SJCRH30 (cell line): ENCODE results near the gene MTA1. TPM values are rescaled to one million over a fixed set of nuclear protein-coding genes. Genes with fewer than 3 reads are reported as not detected.

Source experiments
- DNase-seq, 2 experiments: peaks; one replicate each; pipeline ENCODE4 v3.0.0-alpha.2; 2015 to 2020
- H3K27ac ChIP-seq: fragments of 250-450 bp; sonication (Bioruptor Pico); 2 replicates; pipeline ENCODE4 v1.5.1; 2020; ENCODE audit warnings: mild to moderate bottlenecking, moderate library complexity
- H3K27me3 ChIP-seq: fragments of 250-450 bp; sonication (Bioruptor Pico); 2 replicates; pipeline ENCODE4 v1.5.1; 2020; ENCODE audit warnings: mild to moderate bottlenecking, moderate library complexity
- H3K36me3 ChIP-seq: fragments of 250-450 bp; sonication (Bioruptor Pico); 2 replicates; pipeline ENCODE4 v1.5.1; 2020; ENCODE audit warnings: mild to moderate bottlenecking, moderate library complexity
- H3K4me1 ChIP-seq: fragments of 250-450 bp; sonication (Bioruptor Pico); 2 replicates; pipeline ENCODE4 v1.5.1; 2020; ENCODE audit warnings: mild to moderate bottlenecking, moderate library complexity
- H3K4me3 ChIP-seq: fragments of 250-450 bp; sonication (Bioruptor Pico); 2 replicates; pipeline ENCODE4 v1.5.1; 2020; ENCODE audit warnings: mild to moderate bottlenecking, moderate library complexity
- H3K9me3 ChIP-seq: fragments of 250-450 bp; sonication (Bioruptor Pico); replicated peaks from 2 replicates; pipeline ENCODE4 v1.5.1; 2020; ENCODE audit warnings: mild to moderate bottlenecking, moderate library complexity
- total RNA-seq: library from RNA; depleted of rRNA; stranded (reverse); fragments of >200 nt; shearing (Covaris generic); gene quantifications from 2 replicates; pipeline ENCODE4 v1.2.3, GENCODE V29; 2014; rRNA removed

The MTA1 gene
- total RNA-seq: 91.7 and 117 TPM in 2 replicates

DNA sequence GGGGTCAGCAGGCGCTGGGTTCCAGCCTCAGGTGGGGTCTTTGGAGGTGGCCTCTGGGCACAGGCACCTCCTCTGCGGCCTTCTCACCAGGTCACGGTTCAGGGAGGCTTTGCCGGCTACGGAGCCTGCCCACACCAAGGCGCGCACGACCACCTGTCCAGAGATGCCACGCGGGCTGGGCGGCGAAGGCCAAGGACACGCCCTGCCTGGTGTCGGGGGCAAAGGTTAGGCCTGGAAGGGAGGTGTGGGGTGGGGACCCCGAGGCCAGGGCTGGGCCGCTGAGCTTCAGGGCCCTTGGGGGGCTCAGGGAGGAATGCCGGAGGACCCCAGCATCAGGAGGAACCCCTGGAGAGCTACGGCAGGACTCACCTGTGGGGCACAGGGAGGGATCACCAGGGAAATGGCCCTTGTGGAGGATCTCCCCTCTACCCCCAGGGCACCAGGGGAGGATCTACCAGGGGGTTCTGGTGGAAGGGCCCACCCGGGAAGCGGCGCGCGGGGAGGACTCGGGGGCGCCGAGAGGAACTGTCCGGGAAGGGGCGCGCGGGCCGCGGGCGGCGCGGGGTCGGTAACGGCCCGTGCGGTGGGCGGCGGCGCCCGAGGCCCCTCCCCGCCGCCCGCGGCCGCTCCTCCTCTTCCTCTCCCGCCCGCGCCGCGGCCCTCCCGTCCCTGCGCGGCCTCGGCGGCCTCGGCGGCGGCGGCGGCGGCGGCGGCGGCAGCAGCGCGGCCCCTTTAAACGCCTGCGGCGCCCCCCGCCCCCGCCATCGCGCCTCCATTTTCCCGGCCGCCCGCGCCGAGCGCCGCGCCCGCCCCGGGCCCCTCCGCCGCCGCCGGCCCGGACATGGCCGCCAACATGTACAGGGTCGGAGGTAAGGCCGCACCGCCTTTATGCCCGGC lies at the start of gene MTA1:
Gene MTA1, plus strand, starts transcription at position 633 of the 897 bp plus-strand sequence. Its CDS starts 209 bp downstream, at position 842.
- Histone ChIP-seq H3K27me3 (no peaks in the 10 kb centered on the region), H3K4me1 (peaks cover 10% of the 10 kb centered on the region), H3K36me3 (peaks cover 22% of the 10 kb centered on the region), H3K9me3 (no peaks in the 10 kb centered on the region), H3K27ac (peak within 1 kb of the TSS; percentile 74), H3K4me3 (peak within 1 kb of the TSS; percentile 91)
- peak in 1 of 2 experiments; percentile 56 for DNase-seq

DNA sequence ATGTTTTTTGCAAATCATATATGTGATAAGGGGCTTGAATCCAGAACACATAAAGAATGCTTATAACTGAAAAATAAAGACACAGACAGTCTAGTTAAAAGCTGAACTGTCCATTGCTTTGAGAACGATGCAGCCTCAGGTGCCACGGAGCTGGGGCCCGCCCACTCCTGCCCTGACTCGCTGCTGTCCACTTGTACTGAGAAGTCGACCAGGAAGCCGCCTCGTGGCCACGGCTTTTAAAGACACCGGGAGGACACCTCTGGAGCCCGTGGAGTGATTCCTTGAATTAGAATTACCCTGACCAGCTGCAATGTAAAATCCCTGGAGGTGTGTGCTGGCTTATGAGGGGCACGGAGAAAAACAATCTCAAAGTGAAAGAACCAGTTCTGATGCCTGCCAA lies 45.2 kb upstream of the MTA1 start:
- Histone ChIP-seq H3K4me3 (no peak overlapping the region), H3K9me3 (no peaks in the 10 kb centered on the region), H3K4me1 (peaks cover 8% of the 10 kb centered on the region; the same call in 1 of the 2 replicates), H3K27me3 (no peaks in the 10 kb centered on the region), H3K27ac (no peak overlapping the region), H3K36me3 (no peaks in the 10 kb centered on the region)
- no peak for DNase-seq

DNA sequence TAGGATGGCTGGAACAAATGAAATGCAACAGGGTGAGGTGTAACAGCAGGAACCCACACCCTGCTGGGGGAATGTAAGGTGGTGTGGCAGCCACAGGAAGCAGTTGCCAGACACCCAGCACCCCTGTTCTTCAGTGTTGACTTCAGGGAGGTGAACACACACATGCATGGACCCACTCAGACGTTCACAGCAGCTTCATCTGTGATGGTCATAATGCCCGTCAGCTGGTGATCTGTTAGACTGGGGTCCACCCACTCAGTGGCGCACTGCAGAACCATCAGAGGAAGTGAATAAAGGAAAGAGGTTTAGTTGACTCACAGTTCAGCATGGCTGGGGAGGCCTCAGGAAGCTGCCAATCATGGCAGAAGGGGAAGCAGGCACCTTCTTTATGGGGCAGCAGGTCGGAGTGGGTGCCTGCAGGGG lies 44.0 kb upstream of the MTA1 start:
- H3K4me1 ChIP-seq: peaks cover 11% of the 10 kb centered on the region; the same call in 1 of the 2 replicates
- no peak overlapping the region for H3K27ac ChIP-seq
- no peak for DNase-seq

DNA sequence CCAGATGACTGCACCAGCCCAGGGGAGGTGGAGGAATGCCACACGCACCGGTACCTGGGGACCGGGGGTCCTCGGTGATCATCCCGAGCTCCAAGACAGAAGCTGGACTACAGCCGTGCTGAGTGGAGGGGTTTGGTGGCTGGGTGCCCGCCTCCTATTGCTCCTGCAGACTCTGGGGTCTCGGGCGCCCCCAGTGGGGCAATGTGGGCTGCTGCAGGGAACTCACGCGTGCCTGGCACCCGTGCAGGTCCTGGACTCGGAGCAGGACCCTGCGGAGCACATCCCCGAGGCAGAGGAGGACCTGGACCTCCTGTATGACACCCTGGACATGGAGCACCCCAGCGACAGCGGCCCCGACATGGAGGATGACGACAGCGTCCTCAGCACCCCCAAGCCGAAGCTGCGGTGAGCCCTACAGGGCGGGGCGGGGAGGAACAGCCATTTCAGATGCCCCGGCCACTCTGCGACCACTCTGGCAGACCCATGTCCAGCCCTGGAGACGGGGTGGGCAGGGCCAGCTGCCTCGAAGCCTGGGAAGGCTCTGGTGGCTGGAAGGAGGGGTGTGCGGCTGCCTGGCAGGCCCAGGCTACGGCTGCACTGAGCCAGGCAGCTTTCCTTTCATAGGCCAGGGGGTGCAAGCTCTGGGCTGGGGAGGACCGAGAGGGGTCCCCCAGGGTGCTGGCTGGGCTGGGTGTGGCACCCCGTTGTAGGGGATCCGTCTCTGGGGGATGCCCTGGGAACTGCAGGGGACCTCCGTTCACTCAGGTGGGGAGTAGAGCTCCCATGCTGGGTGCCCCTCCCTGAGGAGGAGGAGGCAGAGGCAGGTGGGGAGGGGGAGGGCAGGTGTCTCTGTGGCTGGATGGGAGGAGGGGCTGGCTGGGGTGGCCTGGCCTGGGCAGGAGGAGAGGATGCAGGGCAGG lies 42.8 kb upstream of the MTA1 start:
- H3K4me1 ChIP-seq: peaks cover 11% of the 10 kb centered on the region; the same call in 1 of the 2 replicates
- no peak overlapping the region for H3K27ac ChIP-seq
- no peak for DNase-seq
- no peaks in the 10 kb centered on the region for H3K36me3 ChIP-seq
- H3K9me3 ChIP-seq: no peaks in the 10 kb centered on the region
- H3K27me3 ChIP-seq: no peaks in the 10 kb centered on the region
- H3K4me3 ChIP-seq: no peak overlapping the region

More for the DNA sequence above, 44.0 kb upstream of the MTA1 start:
- H3K27me3 ChIP-seq: no peaks in the 10 kb centered on the region
- no peaks in the 10 kb centered on the region for H3K36me3 ChIP-seq
- no peaks in the 10 kb centered on the region for H3K9me3 ChIP-seq
- no peak overlapping the region for H3K4me3 ChIP-seq

DNA sequence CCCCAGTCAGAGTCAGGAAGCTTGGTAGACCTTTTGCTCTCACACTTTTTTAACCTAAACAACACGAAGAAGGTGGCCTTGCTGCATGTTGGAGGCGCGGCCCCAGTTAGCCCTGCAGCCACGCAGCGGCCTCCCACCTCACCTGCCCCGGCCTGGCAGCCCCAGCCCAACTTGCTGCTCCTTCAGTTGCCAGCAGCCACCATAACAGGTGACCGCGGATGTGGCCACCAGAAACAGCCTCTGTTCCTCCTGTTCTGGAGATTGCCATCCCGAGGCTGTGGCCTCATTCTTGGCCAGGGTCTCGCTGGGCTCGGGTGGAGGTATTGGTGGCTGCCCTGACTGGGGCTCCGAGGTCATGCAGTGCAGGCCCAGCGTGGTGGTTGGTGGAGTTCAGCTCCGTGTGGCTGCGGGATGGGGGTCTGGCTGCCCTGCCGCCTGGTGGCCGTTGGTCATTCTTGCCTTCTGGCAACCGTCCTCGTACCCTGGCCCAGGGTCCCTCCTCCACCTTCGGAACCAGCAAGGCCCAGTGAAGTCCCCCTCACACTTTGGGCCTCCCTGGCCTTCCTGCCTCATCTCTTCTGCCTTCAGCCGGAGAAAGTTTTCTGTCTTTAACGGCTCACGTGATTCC lies 42.0 kb upstream of the MTA1 start:
- Histone ChIP-seq H3K4me3 (no peak overlapping the region), H3K36me3 (no peaks in the 10 kb centered on the region), H3K9me3 (no peaks in the 10 kb centered on the region), H3K27ac (peak overlapping the region; percentile 74; the same call in 1 of the 2 replicates), H3K27me3 (no peaks in the 10 kb centered on the region), H3K4me1 (peaks cover 11% of the 10 kb centered on the region; the same call in 1 of the 2 replicates)
- no peak for DNase-seq

DNA sequence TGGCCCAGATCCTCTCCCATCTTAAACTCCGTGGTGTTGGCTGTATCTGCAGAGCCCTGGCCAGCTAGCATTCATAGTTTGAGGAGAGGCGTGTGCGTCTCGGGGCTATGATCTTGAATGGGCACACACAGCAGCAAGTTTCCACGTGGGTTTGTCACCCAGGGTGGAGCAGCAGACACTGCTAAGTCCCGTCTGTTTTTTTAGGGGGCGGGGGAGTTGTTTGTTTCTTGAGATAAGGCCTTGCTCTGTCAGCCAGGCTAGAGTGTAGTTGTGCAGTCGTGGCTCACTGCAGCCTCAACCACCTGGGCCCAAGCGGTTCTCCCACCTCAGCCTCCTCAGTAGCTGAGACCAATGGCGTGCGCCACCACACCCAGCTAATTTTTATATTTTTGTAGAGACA lies 41.4 kb upstream of the MTA1 start:
- no peaks in the 10 kb centered on the region for H3K36me3 ChIP-seq
- H3K9me3 ChIP-seq: no peaks in the 10 kb centered on the region
- no peak overlapping the region for H3K4me3 ChIP-seq
- H3K27ac ChIP-seq: peak overlapping the region; percentile 74
- DNase-seq: no peak
- H3K27me3 ChIP-seq: no peaks in the 10 kb centered on the region
- H3K4me1 ChIP-seq: peaks cover 11% of the 10 kb centered on the region; the same call in 1 of the 2 replicates

DNA sequence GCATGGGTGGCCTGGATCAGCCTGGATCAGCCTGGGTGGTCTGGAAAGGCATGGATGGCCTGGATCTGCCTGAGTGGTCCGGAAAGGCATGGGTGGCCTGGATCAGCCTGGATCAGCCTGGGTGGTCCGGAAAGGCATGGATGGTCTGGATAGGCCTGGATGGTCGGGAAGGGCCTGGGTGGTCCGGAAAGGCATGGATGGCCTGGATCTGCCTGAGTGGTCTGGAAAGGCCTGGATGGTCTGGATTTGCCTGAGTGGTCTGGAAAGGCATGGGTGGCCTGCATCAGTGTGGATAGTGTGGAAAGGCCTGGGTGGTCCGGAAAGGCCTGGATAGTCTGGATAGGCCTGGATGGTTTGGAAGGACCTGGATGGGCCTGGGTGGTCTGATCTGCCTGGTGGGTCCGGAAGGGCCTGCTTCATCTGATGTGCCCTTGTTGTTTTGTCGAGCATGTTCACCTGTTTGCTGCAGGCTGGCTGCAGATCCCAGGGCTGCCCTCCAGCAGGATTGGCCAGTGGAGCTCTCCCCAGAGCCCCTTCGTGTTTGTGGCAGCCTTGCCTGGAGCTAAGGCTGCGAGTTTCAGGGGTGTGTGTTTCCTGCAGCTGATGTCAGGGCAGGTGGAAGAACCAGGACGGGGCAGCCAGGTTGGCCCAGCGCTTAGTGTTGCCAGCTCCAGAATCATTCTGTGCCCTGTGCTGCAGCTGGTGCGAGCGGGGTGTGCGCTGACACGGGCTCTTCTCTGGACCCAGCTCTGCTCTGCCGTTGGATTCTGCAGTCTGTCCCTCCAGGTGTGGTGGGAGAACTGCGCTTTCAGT lies 40.5 kb upstream of the MTA1 start:
- H3K27me3 ChIP-seq: no peaks in the 10 kb centered on the region
- no peak overlapping the region for H3K4me3 ChIP-seq
- H3K4me1 ChIP-seq: peaks cover 11% of the 10 kb centered on the region; the same call in 1 of the 2 replicates
- H3K27ac ChIP-seq: peak overlapping the region; percentile 74
- no peaks in the 10 kb centered on the region for H3K36me3 ChIP-seq
- H3K9me3 ChIP-seq: no peaks in the 10 kb centered on the region
- peak; percentile 81 to 88 for DNase-seq

DNA sequence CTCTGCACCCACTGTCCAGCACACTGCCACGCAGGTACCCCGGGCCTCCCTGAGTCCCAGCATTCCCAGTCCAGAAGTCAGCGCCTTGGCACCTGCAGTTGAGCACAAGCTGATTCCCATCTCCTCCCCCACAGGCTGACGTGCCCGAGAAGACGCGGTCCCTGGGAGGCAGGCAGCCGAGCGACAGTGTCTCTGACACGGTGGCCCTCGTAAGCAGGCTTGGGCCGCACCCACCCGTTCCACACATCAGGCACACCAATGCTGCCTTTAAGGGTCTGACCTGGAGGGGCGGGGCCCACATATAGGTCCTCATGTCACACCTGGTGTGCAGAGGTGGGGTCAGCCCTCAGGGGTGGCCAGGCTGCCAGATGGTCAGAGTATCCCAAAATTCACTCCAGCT lies 39.7 kb upstream of the MTA1 start:
- H3K27me3 ChIP-seq: no peaks in the 10 kb centered on the region
- no peaks in the 10 kb centered on the region for H3K9me3 ChIP-seq
- H3K27ac ChIP-seq: peak overlapping the region; percentile 69
- no peak for DNase-seq
- no peaks in the 10 kb centered on the region for H3K36me3 ChIP-seq
- no peak overlapping the region for H3K4me3 ChIP-seq
- peaks cover 11% of the 10 kb centered on the region; the same call in 1 of the 2 replicates for H3K4me1 ChIP-seq

DNA sequence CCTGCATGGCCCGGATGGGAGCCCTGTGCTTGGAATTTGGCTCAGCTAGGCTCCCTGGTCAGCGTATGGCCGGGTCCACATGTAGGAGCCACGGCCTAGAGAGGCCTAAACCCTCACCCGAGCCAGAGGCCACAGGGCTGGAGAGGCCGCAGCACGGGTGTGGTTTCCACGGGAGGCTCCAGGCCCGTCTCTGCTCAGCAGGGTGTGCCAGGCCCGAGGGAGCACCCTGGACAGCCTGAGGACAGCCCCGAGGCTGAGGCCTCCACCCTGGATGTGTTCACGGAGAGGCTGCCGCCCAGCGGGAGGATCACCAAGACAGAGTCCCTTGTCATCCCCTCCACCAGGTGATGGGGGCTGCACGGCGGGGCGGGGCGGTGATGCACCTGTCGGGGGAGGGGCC lies 38.9 kb upstream of the MTA1 start:
- H3K36me3 ChIP-seq: no peaks in the 10 kb centered on the region
- no peaks in the 10 kb centered on the region for H3K27me3 ChIP-seq
- H3K4me1 ChIP-seq: peaks cover 11% of the 10 kb centered on the region; the same call in 1 of the 2 replicates
- no peak overlapping the region for H3K27ac ChIP-seq
- H3K9me3 ChIP-seq: no peaks in the 10 kb centered on the region
- no peak for DNase-seq
- no peak overlapping the region for H3K4me3 ChIP-seq

DNA sequence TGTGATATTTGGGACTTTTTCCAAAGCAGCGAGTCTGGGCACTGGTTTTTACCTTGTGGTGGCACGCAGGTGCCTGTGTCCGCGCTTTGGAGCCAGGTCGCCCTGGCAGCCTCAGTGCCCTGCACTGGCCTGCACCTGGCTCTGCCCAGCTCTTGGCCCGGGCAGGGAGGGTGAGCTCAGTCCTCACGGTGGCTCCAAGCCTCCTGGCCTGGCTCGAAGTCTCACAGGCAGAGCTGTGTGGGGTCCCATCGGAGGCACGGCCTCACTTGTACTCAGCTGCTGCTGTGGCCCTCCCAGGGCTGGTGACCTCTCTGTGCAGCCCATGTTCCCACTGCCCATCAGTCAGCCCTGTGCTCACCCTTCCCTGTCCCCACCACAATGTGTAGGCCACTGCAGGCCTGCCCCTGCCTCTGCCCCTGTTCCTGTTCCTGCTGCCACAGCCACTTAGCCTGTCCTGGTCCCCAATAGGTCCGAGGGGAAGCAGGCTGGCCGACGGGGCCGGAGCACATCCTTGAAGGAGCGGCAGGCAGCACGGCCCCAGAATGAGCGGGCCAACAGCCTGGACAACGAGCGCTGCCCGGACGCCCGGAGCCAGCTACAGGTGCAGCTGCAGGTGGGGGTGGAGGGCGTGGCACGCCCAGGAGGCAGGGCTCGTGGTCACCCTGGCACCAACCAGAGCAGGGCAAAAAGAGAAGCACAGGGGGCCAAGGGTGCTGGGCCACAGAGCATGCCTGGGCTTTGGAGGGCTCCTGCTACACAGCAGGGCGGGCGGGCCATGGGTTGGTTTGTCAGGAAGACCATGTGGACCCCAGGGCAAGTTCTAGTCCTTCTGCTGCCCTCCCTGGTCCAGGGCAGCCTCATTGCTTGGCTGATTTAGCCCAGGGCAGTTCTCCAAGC lies 37.9 kb upstream of the MTA1 start:
- no peaks in the 10 kb centered on the region for H3K27me3 ChIP-seq
- H3K4me1 ChIP-seq: peaks cover 11% of the 10 kb centered on the region; the same call in 1 of the 2 replicates
- no peak overlapping the region for H3K4me3 ChIP-seq
- H3K36me3 ChIP-seq: no peaks in the 10 kb centered on the region
- no peak overlapping the region for H3K27ac ChIP-seq
- H3K9me3 ChIP-seq: no peaks in the 10 kb centered on the region
- DNase-seq: no peak

DNA sequence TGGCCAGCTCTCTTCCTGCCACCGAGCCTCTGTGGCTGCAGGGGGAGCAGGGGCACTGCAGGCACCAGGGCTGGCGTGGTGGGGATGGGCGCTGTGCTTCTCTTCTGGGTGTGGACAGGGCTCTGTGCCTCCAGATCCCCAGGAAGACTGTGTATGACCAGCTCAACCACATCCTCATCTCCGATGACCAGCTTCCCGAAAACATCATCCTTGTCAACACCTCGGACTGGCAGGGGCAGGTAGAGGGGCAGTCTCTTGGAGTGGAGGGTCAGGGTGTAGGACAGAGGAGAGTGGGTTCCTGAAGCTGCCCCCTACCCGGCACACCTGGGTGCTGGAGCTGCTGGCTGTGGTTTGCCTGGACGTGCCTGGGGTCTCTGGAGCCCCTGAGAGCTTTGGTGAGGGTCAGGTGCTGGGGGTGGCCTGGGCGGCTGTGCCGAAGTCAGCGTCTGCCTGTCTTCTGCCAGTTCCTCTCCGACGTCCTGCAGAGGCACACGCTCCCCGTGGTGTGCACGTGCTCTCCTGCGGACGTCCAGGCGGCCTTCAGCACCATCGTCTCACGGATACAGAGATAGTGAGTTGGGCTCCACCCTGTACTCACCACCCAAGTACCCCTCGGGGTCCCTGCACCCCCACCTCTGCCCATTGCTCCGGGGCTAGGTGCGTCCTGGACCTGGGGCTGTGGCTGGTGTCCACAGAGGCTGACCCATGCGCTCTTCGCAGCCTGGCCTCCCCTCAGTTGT lies 37.1 kb upstream of the MTA1 start:
- no peaks in the 10 kb centered on the region for H3K36me3 ChIP-seq
- H3K4me3 ChIP-seq: no peak overlapping the region
- H3K9me3 ChIP-seq: no peaks in the 10 kb centered on the region
- H3K4me1 ChIP-seq: peaks cover 18% of the 10 kb centered on the region
- H3K27ac ChIP-seq: no peak overlapping the region
- DNase-seq: no peak
- no peaks in the 10 kb centered on the region for H3K27me3 ChIP-seq

DNA sequence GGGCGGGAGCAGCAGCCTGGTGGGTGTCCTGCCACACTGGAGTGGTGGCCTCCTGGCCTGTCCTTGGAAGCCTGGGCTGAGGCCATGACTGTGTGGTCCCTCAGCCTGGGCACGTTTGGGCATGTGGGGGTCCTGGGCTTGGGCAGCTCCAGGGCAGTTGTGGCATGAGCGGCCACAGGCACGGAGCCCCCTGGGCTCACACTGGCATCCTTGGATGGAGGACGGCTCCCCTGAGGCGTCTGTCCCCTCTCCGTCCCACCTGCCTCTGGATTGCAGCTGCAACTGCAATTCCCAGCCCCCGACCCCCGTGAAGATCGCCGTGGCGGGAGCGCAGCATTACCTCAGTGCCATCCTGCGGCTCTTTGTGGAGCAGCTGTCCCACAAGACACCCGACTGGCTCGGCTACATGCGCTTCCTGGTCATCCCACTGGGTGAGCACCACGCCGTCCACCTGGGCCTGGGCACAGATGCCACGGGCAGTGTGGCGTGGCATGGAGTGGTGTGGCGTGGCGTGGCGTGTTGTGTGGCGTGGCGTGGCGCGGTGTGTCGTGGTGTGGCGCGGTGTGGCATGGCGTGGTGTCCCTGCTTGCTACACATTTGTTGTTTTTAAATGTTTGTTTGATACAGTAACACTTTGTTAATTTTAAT lies 36.4 kb upstream of the MTA1 start:
- Histone ChIP-seq H3K36me3 (no peaks in the 10 kb centered on the region), H3K4me1 (peaks cover 22% of the 10 kb centered on the region), H3K9me3 (no peaks in the 10 kb centered on the region), H3K27me3 (no peaks in the 10 kb centered on the region), H3K4me3 (no peak overlapping the region), H3K27ac (no peak overlapping the region)
- no peak for DNase-seq
